CD4-positive, alpha-beta T cell treated with Interleukin-6 at 100 ng/mL for 8 hours (primary cell): ENCODE results near the gene SND1.
A peak's percentile ranks its signal among the peaks of the same experiment; 100 is the strongest.

Experiments used
- DNase-seq: peaks from one replicate; pipeline ENCODE4 v3.0.0-alpha.2; 2020; ENCODE audit warnings: mixed read lengths, low spot score

The SND1 gene

GRCh38 chr7:127683776-127684681 lies 32.0 kb downstream of the SND1 start:
- no peak for DNase-seq

- no peak for DNase-seq
Measured at GRCh38 chr7:127689194-127689772, 37.3 kb downstream of the SND1 start.

GRCh38 chr7:127690337-127690736 lies 38.3 kb downstream of the SND1 start:
- no peak for DNase-seq

- DNase-seq, result no peak
Measured at GRCh38 chr7:127690806-127691205, 38.8 kb downstream of the SND1 start.

GRCh38 chr7:127692200-127692599 lies 40.2 kb downstream of the SND1 start:
- DNase-seq, result no peak

GRCh38 chr7:127699853-127700252 lies 47.9 kb downstream of the SND1 start:
- no peak for DNase-seq

- DNase-seq, result no peak
Measured at GRCh38 chr7:127702052-127702652, 50.2 kb downstream of the SND1 start.

GRCh38 chr7:127702938-127703337 lies 50.9 kb downstream of the SND1 start:
- no peak for DNase-seq

- no peak for DNase-seq
Measured at GRCh38 chr7:127704211-127704610, 52.2 kb downstream of the SND1 start.

GRCh38 chr7:127705461-127705959 lies 53.5 kb downstream of the SND1 start:
- DNase-seq, result no peak

GRCh38 chr7:127706766-127707165 lies 54.8 kb downstream of the SND1 start:
- DNase-seq, result no peak

GRCh38 chr7:127708201-127708600 lies 56.2 kb downstream of the SND1 start:
- no peak for DNase-seq

GRCh38 chr7:127708788-127709187 lies 56.8 kb downstream of the SND1 start:
- peak; percentile 61 for DNase-seq

- DNase-seq, result no peak
Measured at GRCh38 chr7:127710635-127711034, 58.6 kb downstream of the SND1 start.

GRCh38 chr7:127711872-127712271 lies 59.9 kb downstream of the SND1 start:
- no peak for DNase-seq

GRCh38 chr7:127713006-127713405 lies 61.0 kb downstream of the SND1 start:
- DNase-seq, result no peak

GRCh38 chr7:127713758-127714157 lies 61.8 kb downstream of the SND1 start:
- DNase-seq, result no peak

GRCh38 chr7:127715272-127715671 lies 63.3 kb downstream of the SND1 start:
- DNase-seq, result no peak

GRCh38 chr7:127715901-127716300 lies 63.9 kb downstream of the SND1 start:
- no peak for DNase-seq

- no peak for DNase-seq
Measured at GRCh38 chr7:127717502-127718339, 65.7 kb downstream of the SND1 start.

- no peak for DNase-seq
Measured at GRCh38 chr7:127718340-127718679, 66.3 kb downstream of the SND1 start.

GRCh38 chr7:127726476-127726875 lies 74.5 kb downstream of the SND1 start:
- no peak for DNase-seq
